Measurements from ENCODE around the gene ASCL2. TPM values are rescaled to one million over a fixed set of nuclear protein-coding genes. Genes with fewer than 3 reads are reported as not detected.
A peak's percentile ranks its signal among the peaks of the same experiment; 100 is the strongest.

Gene ASCL2
- total RNA-seq, 4 donors from 2014 or later, result 21.9 to 43.6 (median 29.3) TPM

DNA sequence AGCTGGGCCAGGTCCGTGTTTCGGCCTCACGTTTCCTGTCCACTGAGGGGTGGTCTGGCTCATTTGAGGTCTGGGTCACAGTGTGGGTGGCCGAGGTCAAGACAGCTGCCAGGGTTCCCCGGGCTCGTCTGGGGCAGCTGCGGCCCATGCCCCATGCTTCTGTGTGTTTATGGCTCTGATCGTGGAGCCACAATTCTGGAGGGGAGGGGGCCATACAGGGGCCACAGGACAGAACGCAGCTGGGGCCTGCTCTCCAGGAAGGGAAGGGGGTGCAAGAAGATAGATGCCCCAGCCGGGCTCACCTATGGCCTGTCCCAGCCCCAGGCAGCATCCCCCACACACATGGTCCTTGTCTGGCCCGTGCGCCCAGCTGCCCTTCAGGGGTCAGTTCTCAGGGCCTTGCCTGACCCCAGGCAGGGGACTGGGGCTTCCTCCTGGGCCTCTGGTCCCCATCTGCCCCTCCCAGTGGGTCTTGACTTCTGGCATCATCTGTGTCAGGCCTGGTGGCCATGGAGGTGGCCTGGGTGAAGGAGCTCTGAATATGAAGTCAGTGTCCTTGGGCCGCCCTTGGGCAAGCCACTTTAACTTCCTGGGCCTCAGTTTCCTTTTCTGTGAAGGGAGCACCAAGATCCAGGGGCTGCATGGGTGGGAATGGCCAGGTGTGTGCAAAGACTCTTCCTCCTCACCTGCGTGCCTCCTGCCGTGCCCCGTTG lies 39.8 kb upstream of the ASCL2 start:
- 84 to 88% methylated on average over 15 to 16 of the region's 16 CpGs for whole genome bisulfite sequencing, 2 donors
- no peak for TF ChIP-seq POLR2A (IDR thresholded peaks at IDR 0.05)
- TF ChIP-seq, protein P1, sequence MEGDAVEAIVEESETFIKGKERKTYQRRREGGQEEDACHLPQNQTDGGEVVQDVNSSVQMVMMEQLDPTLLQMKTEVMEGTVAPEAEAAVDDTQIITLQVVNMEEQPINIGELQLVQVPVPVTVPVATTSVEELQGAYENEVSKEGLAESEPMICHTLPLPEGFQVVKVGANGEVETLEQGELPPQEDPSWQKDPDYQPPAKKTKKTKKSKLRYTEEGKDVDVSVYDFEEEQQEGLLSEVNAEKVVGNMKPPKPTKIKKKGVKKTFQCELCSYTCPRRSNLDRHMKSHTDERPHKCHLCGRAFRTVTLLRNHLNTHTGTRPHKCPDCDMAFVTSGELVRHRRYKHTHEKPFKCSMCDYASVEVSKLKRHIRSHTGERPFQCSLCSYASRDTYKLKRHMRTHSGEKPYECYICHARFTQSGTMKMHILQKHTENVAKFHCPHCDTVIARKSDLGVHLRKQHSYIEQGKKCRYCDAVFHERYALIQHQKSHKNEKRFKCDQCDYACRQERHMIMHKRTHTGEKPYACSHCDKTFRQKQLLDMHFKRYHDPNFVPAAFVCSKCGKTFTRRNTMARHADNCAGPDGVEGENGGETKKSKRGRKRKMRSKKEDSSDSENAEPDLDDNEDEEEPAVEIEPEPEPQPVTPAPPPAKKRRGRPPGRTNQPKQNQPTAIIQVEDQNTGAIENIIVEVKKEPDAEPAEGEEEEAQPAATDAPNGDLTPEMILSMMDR (IDR thresholded peaks at IDR 0.05), result no peak

DNA sequence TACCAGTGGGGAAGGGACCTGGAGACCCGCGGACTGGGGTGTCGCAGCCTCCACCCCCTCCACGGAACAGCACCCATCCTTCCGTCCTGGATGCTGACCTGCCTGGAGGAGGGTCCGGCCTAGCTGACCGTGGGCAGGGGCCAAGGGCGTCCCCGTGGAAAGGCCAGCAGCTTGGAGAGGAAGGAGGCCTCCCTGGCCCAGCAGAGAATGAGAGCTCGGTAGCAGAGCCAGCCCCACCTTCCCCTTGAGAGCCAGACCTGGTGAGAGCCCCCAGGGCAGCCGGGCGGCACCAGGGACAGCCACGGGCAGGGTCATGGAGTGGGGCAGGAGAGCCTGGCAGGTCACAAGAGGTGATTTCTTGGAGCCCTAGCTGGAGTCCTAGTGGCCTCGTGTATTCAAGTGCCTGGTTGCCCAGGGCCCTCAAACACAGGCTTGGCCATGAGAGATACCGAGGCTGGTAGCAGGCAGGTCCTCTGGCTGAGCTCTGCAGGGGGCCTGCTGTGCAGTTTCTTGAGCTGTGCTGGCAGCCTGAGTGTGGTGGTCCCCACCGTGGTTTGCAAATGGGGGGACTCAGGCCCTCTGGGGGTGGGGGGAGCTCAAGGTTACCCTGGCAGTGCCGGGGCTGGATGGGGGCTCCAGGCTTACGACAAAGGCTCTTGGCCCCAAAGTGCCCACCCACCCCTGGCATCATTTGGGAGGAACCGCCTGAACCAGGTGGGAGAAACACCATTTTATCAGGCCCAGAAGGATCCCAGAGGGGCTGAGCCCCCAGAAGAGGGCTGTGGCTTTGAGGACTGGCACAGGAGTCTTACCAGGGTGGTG lies 39.1 kb upstream of the ASCL2 start:
- WGBS, 2 donors, result 79 to 82% methylated on average over 14 to 17 of the region's 19 CpGs
- H3K4me3 ChIP-seq (ENCODE audit: low read depth, poor library complexity, severe bottlenecking), result no peak overlapping the region
- DNase-seq (ENCODE audit: low spot score in 2 of 2), result peak in 1 of 2 donors; percentile 79
- intact Hi-C loops (cut with DNase I; ENCODE audit: low total_unique reads), result loop anchor here (10.0 kb wide), 1 partner anchor 225 kb away; no protein-coding TSS in a partner anchor
- TF ChIP-seq, protein P1 (IDR thresholded peaks at IDR 0.05), result no peak
- no peak for TF ChIP-seq POLR2A (IDR thresholded peaks at IDR 0.05)

More for the DNA sequence above, 39.8 kb upstream of the ASCL2 start:
- DNase-seq (ENCODE audit: low spot score in 2 of 2), result peak in 1 of 2 donors; percentile 83
- intact Hi-C loops (cut with DNase I; ENCODE audit: low total_unique reads), result no loop called here
- H3K4me3 ChIP-seq (ENCODE audit: low read depth, poor library complexity, severe bottlenecking), result no peak overlapping the region

DNA sequence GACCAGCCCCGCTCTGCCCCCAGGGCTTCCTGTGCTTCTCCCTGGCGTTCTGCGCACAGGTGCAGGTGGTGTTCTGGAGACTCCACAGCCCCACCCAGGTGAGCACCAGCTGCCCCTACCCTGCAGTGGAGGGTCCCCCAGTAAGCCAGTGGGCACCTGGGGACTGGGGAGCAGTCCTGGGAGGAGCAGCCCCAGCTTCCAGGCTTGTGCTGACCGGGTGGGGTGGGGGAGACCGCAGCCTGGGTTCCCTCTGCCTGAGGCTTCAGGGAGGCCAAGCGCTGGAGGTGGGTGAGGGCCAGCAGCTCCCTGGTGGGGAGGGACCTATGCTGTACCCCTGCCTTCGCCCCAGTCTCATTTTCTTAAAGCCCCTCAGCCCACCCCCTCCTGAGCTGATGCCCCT lies 38.3 kb upstream of the ASCL2 start:
- 79 to 95% methylated on average over 3 to 4 of the region's 7 CpGs for WGBS, 2 donors
- H3K4me3 ChIP-seq (ENCODE audit: low read depth, poor library complexity, severe bottlenecking), result no peak overlapping the region
- peak in 1 of 2 donors; percentile 78 for DNase-seq (ENCODE audit: low spot score in 2 of 2)
- intact Hi-C loops (cut with DNase I; ENCODE audit: low total_unique reads), result loop anchor here (10.0 kb wide), 1 partner anchor 226 kb away; no protein-coding TSS in a partner anchor
- TF ChIP-seq, protein P1 (IDR thresholded peaks at IDR 0.05), result no peak
- TF ChIP-seq POLR2A (IDR thresholded peaks at IDR 0.05), result no peak

DNA sequence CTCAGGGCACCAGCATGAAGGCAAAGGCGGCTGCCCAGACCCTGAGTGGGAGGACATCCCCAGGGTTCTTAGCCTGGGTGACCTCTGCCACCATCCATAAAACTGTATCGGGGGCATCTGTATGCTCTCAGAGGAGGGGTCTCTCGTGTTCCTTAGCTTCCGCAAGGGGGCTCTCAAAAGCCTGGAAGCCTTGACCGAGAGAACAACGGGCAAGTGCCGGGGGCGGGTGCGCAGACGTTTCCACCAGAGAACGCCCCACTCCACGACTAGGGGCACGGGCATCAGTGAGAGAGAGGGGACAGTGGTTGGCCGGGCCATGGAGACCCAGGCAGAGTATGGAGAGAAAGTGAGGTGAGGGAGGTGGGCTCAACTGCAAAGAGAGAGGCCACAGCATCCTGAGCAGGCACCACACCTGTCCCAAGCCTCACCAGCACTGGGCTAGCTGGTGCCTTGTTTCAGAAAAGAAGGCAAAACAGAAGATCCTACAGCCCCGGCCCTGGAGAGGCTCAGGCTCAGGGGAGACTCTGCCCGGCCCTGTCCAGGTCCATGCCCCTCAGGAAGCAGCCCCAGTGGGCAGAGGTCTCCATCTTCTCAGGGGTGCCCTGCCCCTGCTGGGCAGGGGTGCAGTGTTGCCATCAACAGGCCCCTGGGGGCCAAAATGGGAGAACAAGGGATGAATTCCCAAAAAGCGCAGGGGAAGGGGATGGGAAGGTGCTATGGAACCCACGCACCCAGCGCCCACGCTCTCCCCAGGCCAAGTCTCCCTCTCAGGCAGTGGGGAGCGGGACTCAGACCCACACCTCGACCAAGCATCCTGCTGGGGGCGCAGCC lies 37.3 kb upstream of the ASCL2 start:
- intact Hi-C loops (cut with DNase I; ENCODE audit: low total_unique reads), result loop anchor here (2.0 to 10.0 kb wide), 2 partner anchors 113 to 227 kb away; no protein-coding TSS in a partner anchor
- 82 to 86% methylated on average over 21 to 23 of the region's 23 CpGs for WGBS, 2 donors
- H3K4me3 ChIP-seq (ENCODE audit: low read depth, poor library complexity, severe bottlenecking), result no peak overlapping the region
- TF ChIP-seq POLR2A (IDR thresholded peaks at IDR 0.05), result no peak
- TF ChIP-seq, protein P1 (IDR thresholded peaks at IDR 0.05), result no peak
- peak in 1 of 2 donors; percentile 85 for DNase-seq (ENCODE audit: low spot score in 2 of 2)

DNA sequence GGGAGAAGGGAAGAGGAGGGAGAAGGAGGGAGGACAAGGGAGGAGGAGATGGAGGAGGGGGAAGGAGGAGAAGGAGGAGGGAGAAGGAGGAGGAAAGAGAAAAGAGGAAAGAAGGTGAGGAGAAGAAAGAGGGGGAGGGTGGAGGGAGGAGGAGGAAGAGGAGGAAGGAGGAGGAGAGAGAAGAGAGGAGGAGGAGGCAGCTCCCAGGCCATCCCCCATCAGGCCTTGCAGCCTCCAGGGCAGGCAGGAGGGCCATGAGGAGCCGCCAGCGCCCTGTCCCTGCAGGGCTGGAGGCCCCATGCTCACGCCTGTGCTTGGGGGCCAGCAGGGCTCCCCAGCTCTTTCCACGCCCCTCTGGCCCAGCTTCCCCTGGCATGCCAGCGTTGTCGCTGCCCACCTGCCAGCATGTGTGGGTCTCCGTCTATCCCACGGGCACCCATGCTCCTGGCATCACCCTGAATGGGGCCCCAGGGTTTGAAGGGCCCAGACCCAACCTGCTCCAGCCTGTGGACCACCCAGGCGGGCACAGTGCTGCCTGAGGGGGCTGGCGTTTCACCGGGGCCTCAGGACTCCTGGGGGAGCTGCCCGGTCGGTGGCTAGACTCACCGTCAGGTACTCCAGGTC lies 36.6 kb upstream of the ASCL2 start:
- H3K4me3 ChIP-seq (ENCODE audit: low read depth, poor library complexity, severe bottlenecking), result no peak overlapping the region
- WGBS, 2 donors, result 39 to 49% methylated on average over 6 to 9 of the region's 14 CpGs
- DNase-seq (ENCODE audit: low spot score in 2 of 2), result peak in 1 of 2 donors; percentile 72
- no peak for TF ChIP-seq POLR2A (IDR thresholded peaks at IDR 0.05)
- TF ChIP-seq, protein P1 (IDR thresholded peaks at IDR 0.05), result no peak
- intact Hi-C loops (cut with DNase I; ENCODE audit: low total_unique reads), result loop anchor here (2.0 to 10.0 kb wide), 2 partner anchors 114 to 228 kb away; no protein-coding TSS in a partner anchor
